ENCODE measurements around the gene UBLCP1. TPM values are rescaled to one million over a fixed set of nuclear protein-coding genes. Genes with fewer than 3 reads are reported as not detected.
A peak's percentile ranks its signal among the peaks of the same experiment; 100 is the strongest.

The UBLCP1 gene
- total and polyA plus RNA-seq, 2 of the 13 experiments (the other 11 are each of a cell fraction or from before 2014, with no cell fraction given) = 6.5 to 12.6 TPM

- TF ChIP-seq ZGPAT (CRISPR knock-in tag; IDR thresholded peaks at IDR 0.05) = no peak; the same call in 1 of the 2 replicates
- TF ChIP-seq ZNF737 (CRISPR knock-in tag; IDR thresholded peaks at IDR 0.05; ENCODE audit: borderline replicate concordance) = no peak
- 0 out of 2 replicates have a peak, but pooled peaks have one; percentile 5 for TF ChIP-seq ZNF780A (CRISPR knock-in tag; IDR thresholded peaks at IDR 0.05)
- no peak; the same call in 1 of the 2 replicates for TF ChIP-seq MLXIP (CRISPR knock-in tag; IDR thresholded peaks at IDR 0.05; ENCODE audit: borderline replicate concordance)
- TF ChIP-seq ZNF224 (CRISPR knock-in tag; IDR thresholded peaks at IDR 0.05) = 0 out of 2 replicates have a peak, but pooled peaks have one; percentile 40
- no peak for TF ChIP-seq PCBP2 (optimal IDR thresholded peaks at IDR 0.05; ENCODE audit: low read depth, low read length, poor library complexity, severe bottlenecking)
- no peak for TF ChIP-seq CHD4 (IDR thresholded peaks at IDR 0.05; ENCODE audit: borderline replicate concordance, low read length)
- no peak for TF ChIP-seq SMARCE1 (IDR thresholded peaks at IDR 0.05; ENCODE audit: borderline replicate concordance)
- TF ChIP-seq UBTF (CRISPR knock-in tag; IDR thresholded peaks at IDR 0.05) = 0 out of 2 replicates have a peak, but pooled peaks have one; percentile 14
- TF ChIP-seq KDM5A (IDR thresholded peaks at IDR 0.05; ENCODE audit: borderline replicate concordance, low read length) = peak; percentile 15; the same call in 1 of the 2 replicates
- no peak for TF ChIP-seq ARID5B (CRISPR knock-in tag; IDR thresholded peaks at IDR 0.05)
- TF ChIP-seq RXRB (CRISPR knock-in tag; IDR thresholded peaks at IDR 0.05; ENCODE audit: borderline replicate concordance) = no peak
- no peak for TF ChIP-seq LRRFIP1 (CRISPR knock-in tag; conservative IDR thresholded peaks at IDR 0.05)
- peak; percentile 11 for TF ChIP-seq ZNF883 (CRISPR knock-in tag; IDR thresholded peaks at IDR 0.05; ENCODE audit: not compliant biosample characterization)
- TF ChIP-seq ZNF746 (CRISPR knock-in tag; IDR thresholded peaks at IDR 0.05) = 0 out of 2 replicates have a peak, but pooled peaks have one; percentile 19
Measured at GRCh38 chr5:159263569-159263905, 447 bp downstream of the UBLCP1 start (continued).
